ENCODE results near the gene LRCOL1.

LRCOL1 gene

DNA sequence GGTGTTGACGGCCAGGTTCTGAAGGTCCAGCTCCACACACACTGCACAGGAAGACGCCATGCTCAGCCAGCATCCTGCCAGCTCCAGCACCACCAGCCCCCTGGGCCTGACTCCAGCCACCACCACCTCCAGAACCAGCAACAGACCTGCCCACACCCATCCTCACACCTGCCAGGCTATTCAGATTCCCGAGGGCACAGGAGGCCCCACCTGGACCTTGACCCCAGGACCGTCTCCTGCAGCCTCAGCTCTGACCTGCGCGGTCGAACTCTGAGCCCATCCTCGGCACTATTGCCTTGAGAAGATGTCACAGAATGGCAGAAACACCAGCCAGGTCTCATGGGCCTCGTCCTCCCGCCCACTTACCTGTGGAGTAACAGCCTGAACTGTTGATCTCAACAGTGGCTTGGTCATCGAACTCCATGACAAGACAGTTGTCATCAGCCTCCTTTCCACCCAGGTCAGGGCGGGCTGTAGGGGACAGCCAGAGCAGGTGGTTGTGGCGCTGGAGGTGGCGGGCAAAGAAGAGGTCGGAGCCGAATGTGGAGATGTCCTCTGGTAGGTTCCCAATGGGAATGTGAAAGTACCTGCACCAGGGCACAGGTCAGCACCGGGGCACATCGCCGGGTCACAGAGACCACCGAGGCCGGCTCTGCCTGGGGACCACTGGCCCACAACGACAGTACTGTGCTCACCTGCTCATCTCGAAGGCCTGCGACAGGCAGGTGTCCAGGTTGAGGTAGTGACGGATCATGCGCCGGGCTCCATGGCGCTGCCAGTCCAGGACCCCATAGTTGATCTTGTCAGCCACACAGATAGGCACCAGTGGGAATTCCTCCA is 31.6 kb upstream of the LRCOL1 start:
- TF ChIP-seq, protein P1, sequence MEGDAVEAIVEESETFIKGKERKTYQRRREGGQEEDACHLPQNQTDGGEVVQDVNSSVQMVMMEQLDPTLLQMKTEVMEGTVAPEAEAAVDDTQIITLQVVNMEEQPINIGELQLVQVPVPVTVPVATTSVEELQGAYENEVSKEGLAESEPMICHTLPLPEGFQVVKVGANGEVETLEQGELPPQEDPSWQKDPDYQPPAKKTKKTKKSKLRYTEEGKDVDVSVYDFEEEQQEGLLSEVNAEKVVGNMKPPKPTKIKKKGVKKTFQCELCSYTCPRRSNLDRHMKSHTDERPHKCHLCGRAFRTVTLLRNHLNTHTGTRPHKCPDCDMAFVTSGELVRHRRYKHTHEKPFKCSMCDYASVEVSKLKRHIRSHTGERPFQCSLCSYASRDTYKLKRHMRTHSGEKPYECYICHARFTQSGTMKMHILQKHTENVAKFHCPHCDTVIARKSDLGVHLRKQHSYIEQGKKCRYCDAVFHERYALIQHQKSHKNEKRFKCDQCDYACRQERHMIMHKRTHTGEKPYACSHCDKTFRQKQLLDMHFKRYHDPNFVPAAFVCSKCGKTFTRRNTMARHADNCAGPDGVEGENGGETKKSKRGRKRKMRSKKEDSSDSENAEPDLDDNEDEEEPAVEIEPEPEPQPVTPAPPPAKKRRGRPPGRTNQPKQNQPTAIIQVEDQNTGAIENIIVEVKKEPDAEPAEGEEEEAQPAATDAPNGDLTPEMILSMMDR (IDR thresholded peaks at IDR 0.05; ENCODE audit: low read depth, low read length): no peak

DNA sequence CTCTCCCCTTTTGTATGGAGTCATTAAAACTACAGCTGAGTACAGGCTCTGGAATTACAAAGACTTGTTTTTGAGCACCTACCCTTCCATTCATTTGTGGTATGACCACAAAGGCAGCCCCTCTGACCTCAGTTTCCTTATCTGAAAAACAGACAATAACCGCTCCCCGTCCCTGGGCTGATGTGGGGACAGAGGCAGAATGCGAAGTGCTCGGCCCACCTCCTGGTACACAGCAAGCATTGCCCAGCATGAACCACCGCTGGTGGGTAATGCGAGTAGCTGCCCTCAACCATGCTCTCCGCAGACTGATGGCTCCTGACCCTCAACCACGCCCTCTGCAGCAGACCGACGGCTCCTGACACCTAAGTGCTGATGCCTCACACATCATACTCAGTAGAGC is 30.6 kb upstream of the LRCOL1 start:
- DNase-seq (ENCODE audit: extremely low read depth, low read depth): no peak
- TF ChIP-seq, protein P1 (IDR thresholded peaks at IDR 0.05; ENCODE audit: low read depth, low read length): no peak

More for the DNA sequence above, 31.6 kb upstream of the LRCOL1 start:
- DNase-seq (ENCODE audit: extremely low read depth, low read depth): no peak

DNA sequence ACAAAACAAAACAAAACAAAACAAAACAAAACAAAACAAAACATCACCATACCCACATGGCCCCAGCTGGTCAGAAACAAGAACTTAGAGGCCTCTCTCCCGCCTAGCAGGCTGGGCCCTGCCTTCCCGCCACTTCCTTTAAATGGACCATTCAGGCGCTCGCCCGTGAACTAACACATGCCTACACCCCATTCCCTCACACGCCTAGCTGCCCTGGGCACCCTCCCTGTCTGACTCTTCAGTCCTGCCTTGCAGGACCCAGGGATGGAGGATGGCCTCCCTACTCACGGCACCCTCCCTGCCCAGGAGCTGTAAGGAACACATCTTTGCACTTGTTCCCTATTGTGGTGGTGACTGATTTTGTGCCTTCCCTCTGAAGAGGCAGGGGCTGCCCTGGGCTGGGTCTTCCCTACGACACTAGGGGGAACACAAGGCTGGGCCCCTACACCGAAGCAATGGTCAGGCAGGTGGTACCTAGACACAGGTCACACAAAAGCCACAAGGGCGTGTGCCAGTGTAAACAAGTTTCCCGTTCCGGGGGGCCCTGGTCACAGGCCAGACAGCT is 29.7 kb upstream of the LRCOL1 start:
- TF ChIP-seq, protein P1 (IDR thresholded peaks at IDR 0.05; ENCODE audit: low read depth, low read length): no peak
- no peak for DNase-seq (ENCODE audit: extremely low read depth, low read depth)

DNA sequence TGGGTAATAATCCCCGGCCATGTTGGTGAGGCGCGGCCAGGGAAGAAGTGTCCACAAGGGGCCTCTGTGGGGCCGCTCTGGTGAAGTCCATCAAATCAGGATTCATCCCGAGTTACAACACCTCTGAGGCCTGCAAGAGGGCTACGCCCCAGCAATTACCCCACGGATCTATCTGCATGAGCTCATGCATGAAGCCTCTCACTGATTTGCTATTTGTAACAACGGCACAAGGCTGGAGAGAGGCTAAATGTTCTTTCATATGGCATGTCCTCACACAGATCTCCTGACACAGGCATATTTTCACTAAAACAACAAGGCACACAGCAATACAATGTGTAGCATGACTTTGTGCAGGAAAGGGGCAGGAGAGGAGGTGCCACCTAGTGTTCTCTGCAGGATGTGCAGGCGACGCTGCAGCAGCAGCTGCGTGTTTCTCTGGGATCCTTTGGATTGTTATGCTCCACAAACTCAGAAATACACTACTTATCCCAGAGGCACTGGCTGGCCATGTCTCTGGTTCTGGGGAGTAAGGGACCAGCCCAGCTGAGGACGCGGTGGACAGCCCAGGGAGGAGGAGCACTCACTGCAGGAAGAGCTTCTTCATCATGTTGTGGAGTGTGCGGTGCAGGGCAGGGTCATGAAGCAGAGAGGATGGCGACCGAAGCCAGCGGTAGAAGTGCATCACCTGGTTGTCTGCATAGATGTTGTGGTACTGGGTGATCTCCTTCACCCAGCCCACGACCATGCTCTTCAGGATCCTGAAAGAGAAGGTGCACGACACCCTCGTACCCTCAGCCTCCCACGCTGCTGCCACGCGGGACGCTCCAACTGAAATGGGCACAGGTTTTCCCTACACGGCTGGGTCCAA is 28.4 kb upstream of the LRCOL1 start:
- peak; percentile 22 for DNase-seq (ENCODE audit: extremely low read depth, low read depth)
- TF ChIP-seq, protein P1 (IDR thresholded peaks at IDR 0.05; ENCODE audit: low read depth, low read length): peak; percentile 90

DNA sequence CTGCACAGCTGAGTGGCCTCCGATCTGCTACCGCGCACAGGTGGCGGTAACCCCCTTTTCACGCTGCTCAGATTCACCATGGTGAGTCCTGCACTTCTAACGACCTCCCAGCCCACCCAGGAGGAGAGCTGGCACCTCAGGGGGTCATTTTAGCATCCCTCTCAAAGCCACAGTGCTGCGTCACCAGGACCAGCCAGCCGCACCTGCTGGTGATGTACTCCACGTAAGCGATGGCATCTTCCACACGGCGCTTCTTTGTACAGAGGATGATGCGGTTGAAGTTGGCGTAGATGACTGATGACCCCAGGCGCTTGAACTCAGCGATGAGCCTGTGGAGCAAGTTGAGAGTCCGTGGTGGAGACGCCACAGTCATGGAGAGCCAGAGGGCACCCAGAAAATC is 27.4 kb upstream of the LRCOL1 start:
- TF ChIP-seq, protein P1 (IDR thresholded peaks at IDR 0.05; ENCODE audit: low read depth, low read length): no peak
- DNase-seq (ENCODE audit: extremely low read depth, low read depth): no peak

DNA sequence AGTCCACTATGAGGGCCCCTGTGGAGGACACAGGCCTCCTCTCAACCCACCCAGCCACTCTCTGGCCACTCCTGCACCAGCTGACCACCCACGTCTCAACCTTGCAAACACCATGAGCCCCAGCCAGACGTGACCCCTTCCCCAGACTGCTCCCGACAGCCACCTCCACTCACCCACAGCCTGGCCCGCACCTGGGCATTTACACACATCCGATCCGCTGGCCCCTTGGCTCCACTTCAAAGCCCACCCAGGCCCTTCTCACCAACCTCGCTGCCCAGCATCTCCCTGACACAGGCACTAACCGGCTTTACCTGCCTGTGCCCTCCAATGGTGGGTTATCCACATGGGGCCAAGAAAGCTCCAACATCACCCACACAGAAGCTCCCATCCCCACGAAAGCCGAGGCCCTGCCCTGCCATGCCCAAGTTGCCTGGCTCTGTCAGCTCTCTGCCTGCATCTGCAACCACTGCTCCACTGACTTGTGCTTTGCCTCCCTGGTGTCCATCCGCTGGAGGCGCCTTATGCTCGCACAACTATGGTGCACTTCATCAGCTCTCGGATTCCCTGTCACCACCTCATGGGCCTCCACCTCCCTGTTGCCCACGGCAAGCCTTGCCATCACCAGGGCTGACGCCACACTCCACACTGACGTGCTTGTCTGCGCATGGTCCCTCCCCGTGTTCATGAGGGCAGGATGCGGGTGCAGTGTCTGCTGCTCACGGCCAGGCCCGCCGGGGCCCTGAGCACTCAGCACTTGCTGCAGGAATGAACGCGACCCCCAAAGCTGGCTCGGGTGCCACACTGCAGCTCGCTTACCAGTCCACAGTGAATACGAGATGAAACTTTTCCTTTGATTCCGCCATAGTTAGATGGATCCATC is 24.9 kb upstream of the LRCOL1 start:
- DNase-seq (ENCODE audit: extremely low read depth, low read depth): no peak
- TF ChIP-seq, protein P1 (IDR thresholded peaks at IDR 0.05; ENCODE audit: low read depth, low read length): no peak

All from AG09319 (cell line).